BLaER1 (cell line): ENCODE data around the gene STX8.

ENCODE experiments used
- H3K27ac ChIP-seq: shearing (Covaris generic); formaldehyde crosslinking; 2 replicates; pipeline ENCODE4 v1.8.1; 2022
- H3K27me3 ChIP-seq: shearing (Covaris generic); formaldehyde crosslinking; 2 replicates; pipeline ENCODE4 v1.8.1; 2022
- H3K36me3 ChIP-seq: shearing (Covaris generic); formaldehyde crosslinking; 2 replicates; pipeline ENCODE4 v1.8.1; 2022
- H3K4me1 ChIP-seq: shearing (Covaris generic); formaldehyde crosslinking; 2 replicates; pipeline ENCODE4 v1.8.1; 2022
- H3K4me2 ChIP-seq: shearing (Covaris generic); formaldehyde crosslinking; 2 replicates; pipeline ENCODE4 v1.8.1; 2022
- H3K4me3 ChIP-seq: shearing (Covaris generic); formaldehyde crosslinking; 2 replicates; pipeline ENCODE4 v1.8.1; 2022
- H3K9ac ChIP-seq: shearing (Covaris generic); formaldehyde crosslinking; 2 replicates; pipeline ENCODE4 v1.8.1; 2022
- H3K9me3 ChIP-seq: shearing (Covaris generic); formaldehyde crosslinking; 2 replicates; pipeline ENCODE4 v1.8.1; 2022
- H4K20me1 ChIP-seq: shearing (Covaris generic); formaldehyde crosslinking; 2 replicates; pipeline ENCODE4 v1.8.1; 2022
- Cebpa-rat ChIP-seq: shearing (Covaris generic); IDR thresholded peaks from 2 replicates; pipeline ENCODE4 v1.8.1; 2022

STX8 gene

GRCh38 chr17:9217151-9218056 lies 358.2 kb downstream of the STX8 start:
- peaks cover 35% of the 10 kb centered on the region for H3K9me3 ChIP-seq
- H3K4me1 ChIP-seq, result 0 out of 2 replicates have a peak, but pooled peaks cover 4% of the 10 kb centered on the region
- H3K27me3 ChIP-seq, result no peaks in the 10 kb centered on the region
- H3K9ac ChIP-seq, result no peak overlapping the region
- no peak overlapping the region for H3K4me3 ChIP-seq
- no peak overlapping the region for H3K27ac ChIP-seq
- no peaks in the 10 kb centered on the region for H4K20me1 ChIP-seq
- no peak for TF ChIP-seq Cebpa-rat
- no peak overlapping the region for H3K4me2 ChIP-seq
- H3K36me3 ChIP-seq, result no peaks in the 10 kb centered on the region

- TF ChIP-seq Cebpa-rat, result no peak
- no peak overlapping the region for H3K4me2 ChIP-seq
- no peaks in the 10 kb centered on the region for H3K36me3 ChIP-seq
- H3K9ac ChIP-seq, result no peak overlapping the region
- no peak overlapping the region for H3K4me3 ChIP-seq
- H4K20me1 ChIP-seq, result no peaks in the 10 kb centered on the region
- H3K4me1 ChIP-seq, result peaks cover 19% of the 10 kb centered on the region
- peaks cover 35% of the 10 kb centered on the region for H3K9me3 ChIP-seq
- no peaks in the 10 kb centered on the region for H3K27me3 ChIP-seq
- H3K27ac ChIP-seq, result no peak overlapping the region
Observed at GRCh38 chr17:9215465-9215864, 360.2 kb downstream of the STX8 start.

GRCh38 chr17:9213303-9213640 lies 362.3 kb downstream of the STX8 start:
- no peaks in the 10 kb centered on the region for H4K20me1 ChIP-seq
- peaks cover 38% of the 10 kb centered on the region for H3K4me1 ChIP-seq
- no peak overlapping the region for H3K27ac ChIP-seq
- no peak for TF ChIP-seq Cebpa-rat
- no peaks in the 10 kb centered on the region for H3K36me3 ChIP-seq
- H3K4me3 ChIP-seq, result no peak overlapping the region
- H3K9ac ChIP-seq, result no peak overlapping the region
- no peaks in the 10 kb centered on the region for H3K27me3 ChIP-seq
- peaks cover 35% of the 10 kb centered on the region for H3K9me3 ChIP-seq
- H3K4me2 ChIP-seq, result no peak overlapping the region

GRCh38 chr17:9212376-9213302 lies 363.0 kb downstream of the STX8 start:
- TF ChIP-seq Cebpa-rat, result no peak
- H3K4me2 ChIP-seq, result no peak overlapping the region
- H3K4me1 ChIP-seq, result peaks cover 45% of the 10 kb centered on the region
- H3K9ac ChIP-seq, result no peak overlapping the region
- no peak overlapping the region for H3K4me3 ChIP-seq
- H3K36me3 ChIP-seq, result no peaks in the 10 kb centered on the region
- H3K27ac ChIP-seq, result no peak overlapping the region
- no peaks in the 10 kb centered on the region for H4K20me1 ChIP-seq
- no peaks in the 10 kb centered on the region for H3K27me3 ChIP-seq
- peaks cover 35% of the 10 kb centered on the region for H3K9me3 ChIP-seq

- peaks cover 25% of the 10 kb centered on the region for H3K9me3 ChIP-seq
- peaks cover 58% of the 10 kb centered on the region for H3K4me1 ChIP-seq
- 0 out of 2 replicates have a peak overlapping the region, but pooled peaks have one; percentile 9 for H3K9ac ChIP-seq
- no peak overlapping the region for H3K27ac ChIP-seq
- no peak for TF ChIP-seq Cebpa-rat
- no peak overlapping the region for H3K4me3 ChIP-seq
- no peaks in the 10 kb centered on the region for H4K20me1 ChIP-seq
- H3K27me3 ChIP-seq, result no peaks in the 10 kb centered on the region
- peak overlapping the region; percentile 72 for H3K4me2 ChIP-seq
- no peaks in the 10 kb centered on the region for H3K36me3 ChIP-seq
Observed at GRCh38 chr17:9211133-9211765, 364.4 kb downstream of the STX8 start.

- Histone ChIP-seq H4K20me1 (no peaks in the 10 kb centered on the region), H3K4me1 (peaks cover 72% of the 10 kb centered on the region), H3K27ac (no peak overlapping the region), H3K4me2 (peak overlapping the region; percentile 67; the same call in 1 of the 2 replicates), H3K36me3 (no peaks in the 10 kb centered on the region), H3K27me3 (no peaks in the 10 kb centered on the region), H3K4me3 (no peak overlapping the region), H3K9me3 (peaks cover 12% of the 10 kb centered on the region), H3K9ac (no peak overlapping the region)
- no peak for TF ChIP-seq Cebpa-rat
Observed at GRCh38 chr17:9209781-9210370, 365.7 kb downstream of the STX8 start.

GRCh38 chr17:9209347-9209746 lies 366.3 kb downstream of the STX8 start:
- TF ChIP-seq Cebpa-rat, result no peak
- H3K4me2 ChIP-seq, result peak overlapping the region; percentile 67; the same call in 1 of the 2 replicates

GRCh38 chr17:9208381-9209105 lies 367.1 kb downstream of the STX8 start:
- H3K27ac ChIP-seq, result no peak overlapping the region

More at GRCh38 chr17:9209347-9209746, 366.3 kb downstream of the STX8 start:
- Histone ChIP-seq H3K4me3 (no peak overlapping the region), H3K4me1 (peaks cover 77% of the 10 kb centered on the region), H3K27ac (no peak overlapping the region), H3K27me3 (no peaks in the 10 kb centered on the region), H3K36me3 (no peaks in the 10 kb centered on the region), H3K9ac (no peak overlapping the region), H3K9me3 (peaks cover 6% of the 10 kb centered on the region), H4K20me1 (no peaks in the 10 kb centered on the region)

More at GRCh38 chr17:9208381-9209105, 367.1 kb downstream of the STX8 start:
- Histone ChIP-seq H4K20me1 (no peaks in the 10 kb centered on the region), H3K9ac (no peak overlapping the region), H3K4me1 (peaks cover 86% of the 10 kb centered on the region), H3K9me3 (0 out of 2 replicates have a peak, but pooled peaks cover 4% of the 10 kb centered on the region), H3K36me3 (no peaks in the 10 kb centered on the region), H3K4me3 (no peak overlapping the region), H3K27me3 (no peaks in the 10 kb centered on the region), H3K4me2 (peak overlapping the region; percentile 67)
- no peak for TF ChIP-seq Cebpa-rat
